Mesendoderm (in vitro differentiated cells): Measurements from ENCODE around the gene NLGN1.

Experiments
- DNase-seq: peaks from one replicate; pipeline ENCODE4 v3.0.0; 2013
- H2AK5ac ChIP-seq: 2 replicates; pipeline ENCODE4 v1.6.1; 2013; ENCODE audit warnings: low read length, inconsistent platforms
- H2BK120ac ChIP-seq: 2 replicates; pipeline ENCODE4 v1.6.1; 2013; ENCODE audit warnings: low read depth, mild to moderate bottlenecking, low read length, moderate library complexity, mixed read lengths
- H2BK15ac ChIP-seq: replicated peaks from 2 replicates; pipeline ENCODE4 v1.6.1; 2013; ENCODE audit warnings: low read depth, mild to moderate bottlenecking, moderate library complexity
- H2BK5ac ChIP-seq: 2 replicates; pipeline ENCODE4 v1.6.1; 2013; ENCODE audit warnings: low read length, inconsistent platforms
- H3K18ac ChIP-seq: 2 replicates; pipeline ENCODE4 v1.6.1; 2013; ENCODE audit warnings: mild to moderate bottlenecking, low read length, mixed read lengths
- H3K23ac ChIP-seq: one replicate; pipeline ENCODE4 v1.6.1; 2013; ENCODE audit warnings: low read length
- H3K27ac ChIP-seq: 2 replicates; pipeline ENCODE4 v1.5.1; 2013; ENCODE audit warnings: low read depth, mild to moderate bottlenecking, inconsistent platforms, low read length, moderate library complexity
- H3K27me3 ChIP-seq: 2 replicates; pipeline ENCODE4 v1.6.1; 2013; ENCODE audit warnings: low read length, control low read depth, mild to moderate bottlenecking, inconsistent platforms; ENCODE audit not compliant: insufficient read depth, poor library complexity
- H3K36me3 ChIP-seq: 2 replicates; pipeline ENCODE4 v1.6.1; 2013; ENCODE audit warnings: low read length, inconsistent platforms; ENCODE audit not compliant: control insufficient read depth, insufficient read depth
- H3K4ac ChIP-seq: one replicate; pipeline ENCODE4 v1.6.1; 2013; ENCODE audit warnings: low read depth, mild to moderate bottlenecking, low read length, moderate library complexity
- H3K4me1 ChIP-seq: 2 replicates; pipeline ENCODE4 v1.6.1; 2013; ENCODE audit warnings: low read depth, low read length, inconsistent platforms; ENCODE audit not compliant: control insufficient read depth
- H3K4me2 ChIP-seq: 2 replicates; pipeline ENCODE4 v1.6.1; 2013; ENCODE audit warnings: low read length
- H3K4me3 ChIP-seq: 2 replicates; pipeline ENCODE4 v1.5.1; 2013; ENCODE audit warnings: mild to moderate bottlenecking, low read length
- H3K56ac ChIP-seq: one replicate; pipeline ENCODE4 v1.6.1; 2013; ENCODE audit warnings: low read length
- H3K79me1 ChIP-seq: 2 replicates; pipeline ENCODE4 v1.6.1; 2013; ENCODE audit warnings: low read length, inconsistent platforms
- H3K79me2 ChIP-seq: 2 replicates; pipeline ENCODE4 v1.6.1; 2013; ENCODE audit warnings: mild to moderate bottlenecking, low read length; ENCODE audit not compliant: control insufficient read depth, insufficient read depth
- H3K9ac ChIP-seq: 2 replicates; pipeline ENCODE4 v1.6.1; 2013; ENCODE audit warnings: low read length, inconsistent platforms
- H4K5ac ChIP-seq: one replicate; pipeline ENCODE4 v1.6.1; 2013; ENCODE audit warnings: low read length
- H4K8ac ChIP-seq: one replicate; pipeline ENCODE4 v1.6.1; 2013; ENCODE audit warnings: low read depth, mild to moderate bottlenecking, control low read depth, low read length, moderate library complexity
- WGBS: extraction: QIAGEN DNeasy Blood & Tissue Kit; methylation state at CpG from one replicate; pipeline ENCODE4 v1.1.7; 2013; ENCODE audit warnings: low lambda C conversion rate, missing lambda C conversion rate; ENCODE audit not compliant: insufficient coverage; ENCODE audit errors: extremely low coverage; 5-methylcytosine and 5-hydroxymethylcytosine counted together

NLGN1 gene

GRCh38 chr3:173659972-173660371 lies 262.4 kb downstream of the NLGN1 start:
- no peak overlapping the region for H2AK5ac ChIP-seq
- H3K23ac ChIP-seq, result no peak overlapping the region
- H3K27me3 ChIP-seq, result no peaks in the 10 kb centered on the region
- H3K9ac ChIP-seq, result no peak overlapping the region
- no peaks in the 10 kb centered on the region for H3K4me1 ChIP-seq
- no CpG with 5 or more reads among the region's 2 CpGs for WGBS
- no peak overlapping the region for H3K18ac ChIP-seq
- no peak overlapping the region for H3K27ac ChIP-seq
- H2BK5ac ChIP-seq, result no peak overlapping the region
- H3K79me1 ChIP-seq, result no peaks in the 10 kb centered on the region
- no peak overlapping the region for H3K56ac ChIP-seq
- H3K4me3 ChIP-seq, result no peak overlapping the region
- no peak overlapping the region for H2BK15ac ChIP-seq
- no peak overlapping the region for H4K8ac ChIP-seq
- no peak overlapping the region for H3K4ac ChIP-seq
- H3K79me2 ChIP-seq, result no peaks in the 10 kb centered on the region
- H3K4me2 ChIP-seq, result no peak overlapping the region
- DNase-seq, result peak; percentile 4
- H2BK120ac ChIP-seq, result no peak overlapping the region
- H4K5ac ChIP-seq, result no peak overlapping the region
- no peaks in the 10 kb centered on the region for H3K36me3 ChIP-seq

GRCh38 chr3:173660645-173661299 lies 263.2 kb downstream of the NLGN1 start:
- Histone ChIP-seq H4K5ac (no peak overlapping the region), H3K9ac (no peak overlapping the region), H3K4me3 (no peak overlapping the region), H3K4me2 (no peak overlapping the region), H2BK15ac (no peak overlapping the region), H2BK120ac (no peak overlapping the region), H4K8ac (no peak overlapping the region), H3K36me3 (no peaks in the 10 kb centered on the region), H3K27ac (no peak overlapping the region), H3K4me1 (no peaks in the 10 kb centered on the region), H2AK5ac (no peak overlapping the region), H3K56ac (no peak overlapping the region), H3K18ac (no peak overlapping the region), H3K23ac (no peak overlapping the region), H3K79me1 (no peaks in the 10 kb centered on the region), H2BK5ac (no peak overlapping the region), H3K79me2 (no peaks in the 10 kb centered on the region), H3K27me3 (no peaks in the 10 kb centered on the region), H3K4ac (no peak overlapping the region)
- no peak for DNase-seq
- no CpG with 5 or more reads among the region's 3 CpGs for WGBS

DNA sequence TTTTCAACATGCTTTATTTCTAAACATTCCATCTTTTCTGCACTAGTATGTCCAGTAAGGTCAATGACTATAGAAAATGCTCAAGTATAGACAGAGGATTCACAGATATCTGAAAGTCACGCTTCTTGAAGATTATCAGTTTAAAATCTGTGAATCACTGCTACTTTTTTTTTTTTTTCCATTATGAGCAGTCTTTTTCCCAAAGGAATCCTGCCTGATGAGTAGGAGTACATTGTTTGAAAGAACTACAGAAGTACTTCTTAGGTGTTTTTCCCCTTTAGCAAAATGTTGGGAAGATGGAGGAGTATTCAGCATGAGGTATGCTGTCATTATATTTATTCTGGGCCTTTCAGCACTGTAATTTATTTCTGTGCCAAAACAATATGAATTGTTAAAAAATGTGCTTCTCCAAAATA lies 266.2 kb downstream of the NLGN1 start:
- no peak overlapping the region for H3K4ac ChIP-seq
- DNase-seq, result no peak
- no peak overlapping the region for H4K8ac ChIP-seq
- no peaks in the 10 kb centered on the region for H3K27me3 ChIP-seq
- no peak overlapping the region for H2BK5ac ChIP-seq
- H3K79me1 ChIP-seq, result no peaks in the 10 kb centered on the region
- WGBS, result no CpG with 5 or more reads among the region's 1 CpG
- H3K56ac ChIP-seq, result no peak overlapping the region
- H3K18ac ChIP-seq, result no peak overlapping the region
- H3K4me2 ChIP-seq, result no peak overlapping the region
- no peak overlapping the region for H2BK15ac ChIP-seq
- H3K23ac ChIP-seq, result no peak overlapping the region
- no peaks in the 10 kb centered on the region for H3K4me1 ChIP-seq
- no peak overlapping the region for H4K5ac ChIP-seq
- no peaks in the 10 kb centered on the region for H3K79me2 ChIP-seq
- H2BK120ac ChIP-seq, result no peak overlapping the region
- no peak overlapping the region for H3K9ac ChIP-seq
- H3K4me3 ChIP-seq, result no peak overlapping the region
- H3K36me3 ChIP-seq, result no peaks in the 10 kb centered on the region
- H3K27ac ChIP-seq, result no peak overlapping the region
- no peak overlapping the region for H2AK5ac ChIP-seq

DNA sequence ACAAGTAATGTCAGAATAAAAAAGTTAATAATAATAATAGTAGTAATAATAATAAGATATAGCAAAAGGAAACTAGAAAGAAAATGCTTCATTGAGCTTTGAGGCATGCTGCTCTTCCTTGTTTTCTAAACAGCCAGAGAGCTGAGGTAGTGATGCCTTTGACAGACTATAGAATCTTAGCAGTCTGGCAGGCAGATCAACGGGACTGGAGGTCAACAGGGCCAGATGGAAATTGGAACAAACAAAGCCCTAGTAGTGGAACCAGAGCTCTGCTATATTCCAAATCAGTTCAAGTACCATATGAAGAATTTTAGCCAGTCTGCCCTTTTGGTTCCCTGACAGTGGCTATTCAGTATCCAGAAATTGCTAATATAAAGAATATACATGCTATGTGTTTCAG lies 278.6 kb downstream of the NLGN1 start:
- Histone ChIP-seq H4K5ac (no peak overlapping the region), H3K56ac (no peak overlapping the region), H4K8ac (no peak overlapping the region), H3K79me2 (no peaks in the 10 kb centered on the region), H3K4ac (no peak overlapping the region), H3K27me3 (no peaks in the 10 kb centered on the region), H3K4me3 (no peak overlapping the region), H3K9ac (no peak overlapping the region), H3K4me1 (no peaks in the 10 kb centered on the region), H3K23ac (no peak overlapping the region), H3K4me2 (no peak overlapping the region), H2AK5ac (no peak overlapping the region), H2BK5ac (no peak overlapping the region), H3K27ac (no peak overlapping the region), H2BK15ac (no peak overlapping the region), H2BK120ac (no peak overlapping the region), H3K36me3 (no peaks in the 10 kb centered on the region), H3K18ac (no peak overlapping the region), H3K79me1 (no peaks in the 10 kb centered on the region)
- DNase-seq, result no peak
- WGBS, result no CpG with 5 or more reads among the region's 1 CpG

DNA sequence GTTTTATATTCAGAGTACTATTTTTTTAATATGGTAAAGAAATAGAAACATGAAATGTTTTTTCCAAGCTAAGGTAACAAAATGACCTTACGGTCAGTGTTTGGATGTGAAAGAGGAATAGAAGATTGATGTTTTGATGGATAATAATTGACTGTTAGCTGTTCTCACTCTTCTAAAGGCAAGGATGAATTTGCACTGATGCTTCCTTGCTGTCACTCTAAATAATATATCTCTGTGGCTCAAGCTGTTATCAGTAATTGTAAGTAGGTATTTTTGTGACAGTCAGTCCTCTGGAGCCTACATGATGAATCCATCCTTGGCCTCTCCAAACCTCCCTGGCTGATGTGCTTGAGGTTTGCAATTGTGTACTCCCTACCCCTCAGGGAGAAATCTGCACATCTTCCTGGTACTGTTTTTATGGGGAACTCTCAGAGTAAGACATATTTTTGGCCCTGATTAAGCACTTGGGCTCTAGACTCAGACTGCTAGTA lies 283.7 kb downstream of the NLGN1 start:
- no peak overlapping the region for H3K4ac ChIP-seq
- H2BK15ac ChIP-seq, result no peak overlapping the region
- no peak overlapping the region for H3K27ac ChIP-seq
- WGBS, result 100% methylated on average over 1 of the region's 1 CpG
- H3K9ac ChIP-seq, result no peak overlapping the region
- H3K4me3 ChIP-seq, result no peak overlapping the region
- no peaks in the 10 kb centered on the region for H3K36me3 ChIP-seq
- H4K8ac ChIP-seq, result no peak overlapping the region
- H3K4me1 ChIP-seq, result no peaks in the 10 kb centered on the region
- H3K23ac ChIP-seq, result no peak overlapping the region
- H2BK5ac ChIP-seq, result no peak overlapping the region
- DNase-seq, result no peak
- H3K18ac ChIP-seq, result no peak overlapping the region
- H3K79me2 ChIP-seq, result no peaks in the 10 kb centered on the region
- no peak overlapping the region for H2AK5ac ChIP-seq
- H3K27me3 ChIP-seq, result no peaks in the 10 kb centered on the region
- no peak overlapping the region for H4K5ac ChIP-seq
- no peak overlapping the region for H2BK120ac ChIP-seq
- H3K56ac ChIP-seq, result no peak overlapping the region
- no peaks in the 10 kb centered on the region for H3K79me1 ChIP-seq
- no peak overlapping the region for H3K4me2 ChIP-seq

- Histone ChIP-seq H2BK5ac (no peak overlapping the region), H4K5ac (no peak overlapping the region), H3K9ac (no peak overlapping the region), H3K56ac (no peak overlapping the region), H3K27me3 (no peaks in the 10 kb centered on the region), H3K4me1 (no peaks in the 10 kb centered on the region), H3K4me3 (no peak overlapping the region), H2AK5ac (no peak overlapping the region), H2BK120ac (no peak overlapping the region), H3K27ac (no peak overlapping the region), H3K18ac (no peak overlapping the region), H3K79me1 (no peaks in the 10 kb centered on the region), H3K36me3 (no peaks in the 10 kb centered on the region), H4K8ac (no peak overlapping the region), H2BK15ac (no peak overlapping the region), H3K4ac (no peak overlapping the region), H3K79me2 (no peaks in the 10 kb centered on the region), H3K4me2 (no peak overlapping the region), H3K23ac (no peak overlapping the region)
- no CpG with 5 or more reads among the region's 2 CpGs for WGBS
- DNase-seq, result no peak
Measured at GRCh38 chr3:173685456-173685855, 287.9 kb downstream of the NLGN1 start.
